ENCODE measurements around the gene OLFM1. TPM values are rescaled to one million over a fixed set of nuclear protein-coding genes. Genes with fewer than 3 reads are reported as not detected.

OLFM1 gene
- total RNA-seq, 1 donor, result 0.43 TPM

GRCh38 chr9:135043345-135043744 is 44.1 kb upstream of the OLFM1 start:
- TF ChIP-seq CTCF (IDR thresholded peaks at IDR 0.05; ENCODE audit: insufficient read depth, low read depth, low read length), result no peak
- DNase-seq (ENCODE audit: low read depth), result no peak
- no peak overlapping the region for H3K4me3 ChIP-seq (ENCODE audit: low read depth, low read length)

- DNase-seq (ENCODE audit: low read depth), result no peak
- no peak overlapping the region for H3K4me3 ChIP-seq (ENCODE audit: low read depth, low read length)
- no peak for TF ChIP-seq CTCF (IDR thresholded peaks at IDR 0.05; ENCODE audit: insufficient read depth, low read depth, low read length)
Measured at GRCh38 chr9:135045264-135045927, 42.1 kb upstream of the OLFM1 start.

- H3K4me3 ChIP-seq (ENCODE audit: low read depth, low read length), result no peak overlapping the region
- TF ChIP-seq CTCF (IDR thresholded peaks at IDR 0.05; ENCODE audit: insufficient read depth, low read depth, low read length), result no peak
- DNase-seq (ENCODE audit: low read depth), result no peak
Measured at GRCh38 chr9:135045928-135046738, 41.3 kb upstream of the OLFM1 start.

- no peak for DNase-seq (ENCODE audit: low read depth)
- H3K4me3 ChIP-seq (ENCODE audit: low read depth, low read length), result no peak overlapping the region
- no peak for TF ChIP-seq CTCF (IDR thresholded peaks at IDR 0.05; ENCODE audit: insufficient read depth, low read depth, low read length)
Measured at GRCh38 chr9:135046739-135047350, 40.6 kb upstream of the OLFM1 start.

- no peak for DNase-seq (ENCODE audit: low read depth)
- no peak overlapping the region for H3K4me3 ChIP-seq (ENCODE audit: low read depth, low read length)
- TF ChIP-seq CTCF (IDR thresholded peaks at IDR 0.05; ENCODE audit: insufficient read depth, low read depth, low read length), result no peak
Measured at GRCh38 chr9:135047521-135047920, 39.9 kb upstream of the OLFM1 start.

GRCh38 chr9:135048046-135048757 is 39.3 kb upstream of the OLFM1 start:
- no peak for TF ChIP-seq CTCF (IDR thresholded peaks at IDR 0.05; ENCODE audit: insufficient read depth, low read depth, low read length)
- DNase-seq (ENCODE audit: low read depth), result no peak

More at GRCh38 chr9:135048046-135048757, 39.3 kb upstream of the OLFM1 start:
- H3K4me3 ChIP-seq (ENCODE audit: low read depth, low read length), result no peak overlapping the region
